ENCODE data around the gene MSI2.
"Not testable (repeated sequence)": the region's sequence is repeated elsewhere in the genome, so short reads cannot be mapped to it uniquely, and the experiment has no call there.

The MSI2 gene

DNA sequence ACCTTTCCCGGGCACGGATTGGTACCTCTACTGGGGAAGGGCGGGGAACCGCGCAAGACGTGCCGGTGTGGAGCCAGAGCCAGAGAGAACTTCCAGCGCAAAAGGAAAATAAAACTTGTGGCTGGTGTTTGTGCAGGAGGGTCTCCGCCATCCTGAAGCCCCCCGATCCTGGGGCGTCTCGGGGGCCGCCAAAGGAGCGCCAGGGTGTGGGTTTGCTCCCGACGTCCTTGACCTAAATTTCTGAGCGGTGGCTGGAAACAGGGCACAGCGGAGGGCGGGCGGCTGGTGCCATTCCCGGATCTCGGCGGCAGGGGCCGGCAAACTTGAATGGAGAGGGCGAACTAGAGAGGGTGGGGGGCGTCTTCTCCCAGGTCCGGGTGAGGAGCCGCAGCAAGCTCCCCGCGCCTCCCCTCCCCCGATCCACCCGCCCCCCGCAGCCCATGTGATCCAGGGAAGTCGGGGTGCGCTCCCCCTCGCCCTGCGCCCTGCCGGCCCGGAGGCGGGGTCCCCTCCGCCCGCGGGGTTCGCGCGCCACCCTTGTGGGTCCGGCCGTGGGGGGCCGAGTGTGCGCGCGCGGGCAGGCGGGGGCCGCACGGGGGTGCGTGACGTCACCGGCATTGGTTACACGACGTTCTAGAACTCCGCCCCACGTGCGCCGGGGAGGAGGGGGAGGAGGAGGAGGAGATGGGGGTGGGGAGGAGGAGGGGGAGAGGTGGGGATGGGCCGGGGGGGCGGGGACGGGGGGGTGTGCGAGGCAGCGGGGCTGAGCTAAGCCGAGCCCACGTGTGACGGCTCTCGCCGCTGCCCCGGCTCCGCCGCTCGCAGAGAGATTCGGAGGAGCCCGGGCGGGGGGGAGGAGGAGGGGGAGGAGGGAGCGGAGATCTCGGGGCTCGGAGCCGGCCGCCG lies at the start of gene MSI2:
MSI2 (plus strand) TSS at position 748 of the 906 bp plus-strand sequence. CDS start 220 bp downstream, outside the sequence.
- peak in 54 of 56 donors; percentile 45 to 94 (median 82) for DNase-seq

DNA sequence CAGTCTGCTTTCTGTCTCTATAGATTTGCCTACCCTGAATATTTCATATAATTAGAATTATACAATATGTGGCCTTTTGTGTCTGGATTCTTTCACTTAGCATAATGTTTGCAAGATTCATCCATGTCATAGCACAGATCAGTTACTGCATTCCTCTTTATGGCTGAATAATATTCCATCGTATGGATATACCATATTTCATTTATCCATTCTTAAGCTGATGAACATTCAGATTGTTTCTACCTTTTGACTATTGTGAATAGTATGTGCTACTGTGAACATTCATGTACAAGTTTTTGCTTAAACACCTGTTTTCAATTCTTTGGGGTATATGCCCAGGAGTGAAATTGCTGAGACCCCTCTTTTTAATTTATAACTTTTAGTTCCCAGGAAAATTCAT lies 49.4 kb upstream of the MSI2 start:
- DNase-seq = no peak

DNA sequence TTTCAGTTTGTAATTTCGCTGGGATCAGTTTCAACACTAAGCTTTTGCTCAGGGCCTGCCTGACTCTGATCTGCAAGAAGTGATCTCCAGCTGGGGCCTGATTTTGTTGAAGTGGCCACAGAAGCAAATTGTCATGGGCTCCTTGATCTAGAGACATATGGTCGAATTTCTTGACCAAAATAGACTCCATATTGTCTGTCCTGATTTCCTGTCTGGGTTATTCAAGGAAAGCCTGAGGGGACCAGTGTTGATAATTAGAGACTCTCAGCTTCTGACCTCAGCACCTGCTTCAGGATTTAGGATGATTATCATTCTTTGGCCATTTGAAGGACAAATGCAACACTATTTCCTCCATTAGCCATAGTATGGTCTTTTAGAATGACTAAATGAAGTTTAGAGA lies 48.9 kb upstream of the MSI2 start:
- DNase-seq = no peak

DNA sequence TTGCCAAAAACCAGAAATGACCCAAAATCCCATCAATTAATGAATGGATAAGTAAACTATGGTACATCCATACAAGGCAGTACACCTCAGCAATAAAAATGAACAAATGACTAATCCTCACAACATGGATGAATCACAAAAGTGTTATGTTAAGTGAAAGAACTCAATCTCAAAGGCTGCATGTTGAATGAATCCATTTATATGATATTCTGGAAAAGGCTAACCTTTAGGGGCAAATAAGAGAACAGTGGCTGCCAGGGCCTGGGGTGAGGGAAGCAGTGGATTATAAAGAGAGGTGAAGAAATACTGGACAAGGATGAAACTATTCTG lies 46.1 kb upstream of the MSI2 start:
- DNase-seq = no peak

DNA sequence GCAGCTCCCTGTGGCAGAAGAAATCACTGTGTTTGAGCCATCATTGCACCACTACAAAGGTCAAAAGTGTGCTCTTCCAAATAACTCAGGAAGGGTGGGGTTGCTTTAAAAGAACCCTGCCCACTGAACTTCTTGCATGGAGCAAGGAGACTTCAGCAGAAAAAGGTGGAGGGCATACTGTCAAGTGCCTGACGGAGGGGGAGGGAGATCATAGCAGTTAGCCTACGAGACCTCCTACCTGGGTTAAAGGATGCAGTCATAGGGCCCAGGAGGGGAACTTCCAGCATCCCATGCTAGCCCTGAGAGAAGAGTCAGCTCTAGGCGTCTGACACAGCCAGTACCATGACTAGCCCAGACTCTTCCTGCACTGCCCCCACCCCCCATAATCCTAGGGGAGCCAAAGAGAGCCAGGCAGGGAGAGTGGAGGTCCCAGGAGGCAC lies 45.3 kb upstream of the MSI2 start:
- DNase-seq = no peak

DNA sequence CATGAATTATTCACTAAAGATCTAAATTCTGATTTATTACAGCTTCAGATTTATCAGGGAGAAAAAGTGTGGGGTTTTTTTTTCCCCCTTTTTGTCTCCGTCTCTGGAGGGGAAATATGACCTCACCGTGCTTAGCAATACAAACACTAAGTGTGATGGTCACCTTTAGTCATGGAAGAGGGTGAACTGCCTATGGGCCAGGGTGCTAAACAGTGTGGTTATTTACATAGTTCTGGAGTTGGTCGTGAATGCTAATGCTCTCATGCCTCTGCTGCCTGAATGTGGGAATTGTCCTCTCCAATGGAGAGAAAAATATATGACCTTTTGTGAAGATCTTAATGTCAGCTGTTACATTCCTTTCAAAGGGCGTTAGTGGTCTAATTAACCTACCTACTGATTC lies 44.8 kb upstream of the MSI2 start:
- no peak for DNase-seq

DNA sequence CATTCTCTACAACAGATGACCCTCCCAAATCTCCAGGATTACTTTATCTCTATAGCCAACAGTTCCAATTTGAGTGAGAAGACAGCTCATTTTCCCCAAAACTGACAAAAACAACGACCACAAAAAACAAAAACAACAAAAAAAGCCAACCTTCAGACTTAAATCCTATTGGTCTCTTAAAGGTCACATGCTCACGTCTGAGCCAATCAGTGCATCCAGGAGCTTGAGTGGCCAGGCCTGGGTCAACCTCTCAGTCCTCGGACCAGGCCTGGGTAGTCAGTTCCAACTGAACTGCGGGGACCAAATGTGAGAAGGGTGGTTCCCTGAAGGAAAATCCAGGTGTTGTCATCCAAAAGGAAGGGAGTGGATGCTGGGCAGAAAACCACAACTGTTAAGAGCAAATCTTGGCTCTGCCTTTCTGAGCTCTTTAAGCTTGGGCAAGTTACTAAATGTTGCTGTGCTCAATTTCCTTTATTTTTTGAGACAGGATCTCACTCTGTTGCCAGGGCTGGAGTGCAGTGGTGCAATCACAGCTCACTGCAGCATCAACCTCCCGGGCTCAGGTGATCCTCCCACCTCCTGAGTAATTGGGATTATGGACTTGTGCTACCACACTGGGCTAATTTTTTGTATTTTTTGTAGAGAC lies 43.0 kb upstream of the MSI2 start:
- no peak for DNase-seq

DNA sequence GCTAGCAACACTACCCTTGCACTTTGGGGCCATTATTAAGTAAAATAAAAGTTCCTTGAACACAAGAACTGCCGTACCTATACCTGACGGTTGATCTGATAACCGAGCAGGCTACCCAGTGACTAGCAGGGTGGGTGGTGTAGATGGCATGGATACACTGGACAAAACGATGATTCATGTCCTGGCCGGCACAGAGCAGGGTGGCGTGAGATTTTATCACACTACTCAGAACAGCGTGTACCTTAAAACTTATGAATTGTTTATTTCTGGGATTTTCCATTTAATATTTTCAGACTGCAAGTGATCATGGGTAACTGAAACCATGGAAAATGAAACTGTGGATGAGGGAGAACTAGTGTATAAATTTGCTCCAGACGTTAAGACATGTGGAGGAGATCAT lies 41.0 kb upstream of the MSI2 start:
- no peak for DNase-seq

DNA sequence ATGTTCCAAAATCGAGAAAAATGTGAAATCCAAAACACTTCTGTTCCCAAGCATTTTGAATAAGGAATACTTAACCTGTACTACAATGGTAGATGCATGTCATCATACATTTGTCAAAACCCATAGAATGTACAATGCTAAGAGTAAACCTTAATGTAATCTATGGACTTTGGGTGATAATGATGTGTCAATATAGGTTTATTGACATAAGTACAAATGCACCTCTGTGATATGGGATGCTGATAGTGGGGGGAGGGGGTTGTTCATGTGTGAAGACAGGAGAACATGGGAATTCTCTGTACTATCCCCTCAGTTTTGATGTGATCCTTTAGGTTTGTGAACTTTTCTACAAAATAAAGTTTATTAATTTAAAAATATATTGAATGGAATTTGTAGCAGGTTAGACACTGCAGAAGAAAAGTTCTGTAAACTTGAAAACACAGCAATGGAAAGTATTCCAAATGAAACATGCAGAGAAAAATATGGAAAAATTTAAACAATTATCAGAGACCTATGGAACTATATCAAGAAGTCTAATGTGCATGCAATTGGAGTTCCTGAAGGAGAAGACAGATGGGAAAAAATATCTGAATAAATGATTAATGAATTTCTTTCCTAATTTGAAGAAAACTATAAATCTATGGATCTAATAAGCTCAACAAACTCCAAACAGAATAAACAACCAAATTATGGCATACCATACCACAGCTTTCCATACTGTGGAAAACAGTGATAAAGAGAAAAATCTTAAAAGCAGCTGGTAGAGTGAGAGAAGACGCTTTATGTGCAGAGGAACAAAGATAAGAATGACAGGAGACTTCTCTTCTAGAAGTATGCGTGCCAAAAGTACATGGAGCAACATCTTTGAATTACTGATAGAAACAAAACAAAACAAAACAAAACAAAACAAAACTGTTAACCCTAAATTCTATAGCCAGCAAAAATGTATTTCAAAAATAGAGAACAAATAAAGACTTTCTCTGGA lies 34.7 kb upstream of the MSI2 start:
- no peak for DNase-seq

DNA sequence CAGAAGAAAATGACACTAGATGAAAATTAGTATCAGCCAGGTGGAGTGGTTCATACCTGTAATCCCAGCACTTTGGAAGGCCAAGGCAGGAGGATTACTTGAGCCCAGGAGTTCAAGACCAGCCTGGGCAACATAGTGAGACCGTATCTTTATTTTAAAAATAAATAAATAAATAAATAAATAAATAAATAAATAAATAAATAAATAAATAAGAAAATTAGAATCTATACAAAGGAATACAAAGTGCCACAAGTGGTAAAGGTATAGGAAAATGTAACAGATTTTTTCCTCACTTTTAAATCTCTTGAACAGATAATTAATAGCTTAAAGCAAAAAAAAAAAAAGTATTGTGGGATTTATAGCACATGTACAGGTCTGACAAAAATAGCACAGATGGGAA lies 33.9 kb upstream of the MSI2 start:
- DNase-seq = not testable (repeated sequence)

DNA sequence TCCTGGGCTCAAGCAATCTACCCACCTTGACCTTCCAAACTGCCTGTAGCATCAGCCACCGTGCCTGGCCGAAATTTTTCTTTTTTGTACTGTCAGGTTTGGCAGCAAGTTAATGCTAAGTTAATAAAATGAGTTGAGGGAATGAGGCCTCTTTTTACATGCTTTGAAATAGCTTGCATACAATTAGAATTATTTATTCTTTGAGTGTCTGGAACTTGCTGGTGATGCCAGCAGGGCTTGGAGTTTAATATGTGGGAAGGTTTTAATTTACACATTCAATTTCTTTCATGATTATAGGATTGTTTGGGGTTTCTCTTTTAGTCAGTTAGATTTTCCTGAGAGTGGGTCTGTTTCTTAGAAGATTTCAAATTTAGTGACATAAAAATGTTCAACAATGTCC lies 31.2 kb upstream of the MSI2 start:
- no peak for DNase-seq

DNA sequence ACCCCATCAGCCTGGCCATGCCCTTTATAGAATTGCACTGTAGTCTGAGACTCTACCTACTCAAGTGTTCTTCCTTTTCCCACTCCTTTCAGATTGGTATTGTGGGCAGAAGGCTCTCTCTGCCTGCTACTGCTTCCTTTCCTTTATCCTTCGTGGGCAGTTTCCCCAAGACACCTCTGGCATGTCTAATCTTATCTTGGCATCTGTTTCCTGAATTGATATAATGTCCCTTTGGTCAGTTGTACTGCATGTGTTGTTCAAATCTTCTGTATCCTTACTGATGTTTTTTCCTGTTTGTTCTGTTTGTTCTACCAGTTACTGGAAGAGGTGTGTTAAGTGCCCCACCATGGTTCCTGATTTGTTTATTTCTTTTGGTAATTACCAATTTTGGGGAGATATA lies 29.5 kb upstream of the MSI2 start:
- DNase-seq = no peak

DNA sequence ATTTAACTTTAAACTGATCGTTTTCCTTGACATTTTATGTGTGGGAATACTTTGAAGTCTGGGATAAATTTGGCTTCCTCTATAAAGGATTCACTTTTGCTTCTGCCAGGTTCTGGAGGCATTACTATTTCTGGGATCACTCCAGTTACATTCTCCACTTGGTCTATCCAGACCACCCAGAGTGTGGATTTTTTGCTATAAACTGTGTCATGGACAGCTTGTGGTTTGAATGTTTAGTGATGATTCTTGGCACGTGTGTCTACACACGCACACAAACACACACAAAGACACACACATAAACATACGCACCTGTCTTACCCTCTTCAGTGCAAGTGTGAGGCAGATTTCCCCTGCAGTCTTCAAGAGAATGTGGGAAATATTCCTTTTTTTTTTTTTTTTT lies 27.4 kb upstream of the MSI2 start:
- DNase-seq = no peak

DNA sequence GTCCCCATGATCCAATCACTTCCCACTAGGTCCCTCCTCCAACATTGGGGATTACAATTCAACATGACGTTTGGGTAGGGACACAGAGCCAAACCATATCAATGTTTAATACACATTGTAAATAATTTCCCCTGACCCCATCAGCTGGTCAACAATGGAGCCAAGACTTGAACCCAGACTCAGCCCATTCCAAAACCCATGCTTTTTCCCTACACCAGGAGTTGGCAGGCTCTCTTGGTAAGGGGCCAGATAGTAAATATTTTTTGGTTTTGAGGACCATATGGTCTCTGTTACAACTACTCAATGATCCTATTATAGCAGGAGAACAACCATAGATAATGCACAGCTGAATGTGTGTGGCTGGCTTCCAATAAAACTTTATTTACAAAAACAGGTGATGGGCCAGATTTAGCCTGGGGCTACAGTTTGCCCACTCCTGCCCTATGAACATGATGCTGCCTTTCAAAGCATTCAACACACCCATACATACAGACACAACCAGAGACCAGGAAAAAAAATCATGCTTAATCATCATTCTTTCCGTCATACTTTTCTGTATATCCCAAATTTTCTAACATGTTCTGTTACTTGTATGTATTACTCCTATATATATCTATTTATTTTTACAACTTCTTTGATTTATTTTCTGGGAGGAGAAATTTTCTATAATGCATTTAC lies 22.1 kb upstream of the MSI2 start:
- no peak for DNase-seq

DNA sequence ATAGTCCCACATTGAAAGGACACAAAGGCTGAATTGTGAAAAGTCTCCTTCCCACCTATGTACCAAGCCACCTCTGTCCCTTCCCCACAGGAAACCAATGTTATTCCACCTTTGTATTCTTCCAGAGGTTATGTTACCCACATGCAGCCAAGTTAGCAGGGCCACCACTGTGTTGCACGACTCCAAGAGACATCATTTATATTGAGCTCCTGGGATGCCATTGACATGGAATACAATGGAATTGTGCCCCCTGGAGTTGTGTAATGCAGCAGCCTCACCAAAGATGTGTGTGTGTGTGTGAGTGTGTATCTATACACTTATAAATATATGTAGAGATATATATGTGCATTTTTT lies 21.6 kb upstream of the MSI2 start:
- DNase-seq = no peak

DNA sequence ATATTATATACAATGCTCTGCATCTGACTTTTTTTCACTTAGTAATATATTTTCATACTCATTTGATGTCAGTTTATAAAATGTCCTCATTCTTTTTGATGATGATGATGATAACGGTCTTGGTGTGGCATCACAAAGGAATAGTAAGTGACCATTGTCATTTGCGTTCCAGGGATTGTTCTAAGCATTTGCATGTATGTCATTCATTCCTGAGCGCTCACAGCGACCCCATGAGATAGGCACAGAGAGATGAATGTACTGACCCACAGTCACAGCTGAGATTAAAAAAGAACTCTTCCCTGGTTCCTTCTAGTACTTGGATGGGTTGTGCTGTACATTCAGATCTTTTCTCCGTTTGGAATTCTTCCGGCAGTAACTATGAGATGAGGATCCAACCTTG lies 21.2 kb upstream of the MSI2 start:
- DNase-seq = no peak

DNA sequence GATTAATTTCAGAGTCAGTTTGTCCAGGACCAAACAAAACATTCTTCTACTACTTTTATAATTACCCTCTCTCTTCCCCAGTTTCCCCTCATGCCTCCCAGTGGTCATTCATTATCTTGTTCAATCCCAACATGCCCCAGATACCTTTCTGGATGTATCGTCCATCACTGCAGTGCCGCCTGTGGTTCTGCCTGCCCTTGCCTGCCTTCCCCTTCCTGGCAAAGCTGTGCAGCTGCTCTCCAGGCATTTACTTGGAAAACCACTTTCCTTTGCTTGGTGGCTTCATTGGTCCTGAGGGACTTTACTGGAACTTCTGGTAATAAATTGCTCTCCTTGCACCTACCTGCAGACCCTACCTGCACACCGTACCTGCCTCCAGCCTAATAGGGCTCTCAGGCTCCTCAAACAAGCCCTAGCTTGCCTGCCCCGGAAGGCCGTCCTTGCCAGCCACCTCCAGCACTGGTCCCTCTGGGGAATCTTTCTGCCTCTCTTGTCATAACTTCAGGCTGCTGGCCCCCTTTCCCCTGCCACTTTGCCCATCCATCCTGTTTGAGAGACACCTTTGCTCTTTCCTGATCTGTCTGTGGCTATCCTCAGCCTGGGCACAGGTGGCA lies 19.5 kb upstream of the MSI2 start:
- DNase-seq = no peak

DNA sequence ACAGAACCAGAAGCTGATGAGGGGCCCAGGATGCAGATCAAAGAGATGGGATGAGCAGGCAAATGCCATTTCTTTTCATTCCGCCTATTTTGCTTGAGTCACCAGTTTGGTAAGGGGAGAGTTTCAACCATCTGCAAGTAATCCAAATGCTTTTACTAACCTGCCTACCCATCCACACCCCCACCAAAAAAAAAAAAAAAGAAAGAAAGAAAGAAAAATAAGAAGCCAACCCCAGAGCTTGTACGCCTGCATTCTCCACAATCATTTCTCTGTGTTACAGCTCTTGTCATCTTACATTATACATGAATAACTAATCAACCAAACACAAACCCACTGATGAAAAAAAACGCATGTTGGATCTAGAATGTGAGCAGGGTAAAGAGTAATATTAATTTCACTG lies 15.7 kb upstream of the MSI2 start:
- DNase-seq = no peak

DNA sequence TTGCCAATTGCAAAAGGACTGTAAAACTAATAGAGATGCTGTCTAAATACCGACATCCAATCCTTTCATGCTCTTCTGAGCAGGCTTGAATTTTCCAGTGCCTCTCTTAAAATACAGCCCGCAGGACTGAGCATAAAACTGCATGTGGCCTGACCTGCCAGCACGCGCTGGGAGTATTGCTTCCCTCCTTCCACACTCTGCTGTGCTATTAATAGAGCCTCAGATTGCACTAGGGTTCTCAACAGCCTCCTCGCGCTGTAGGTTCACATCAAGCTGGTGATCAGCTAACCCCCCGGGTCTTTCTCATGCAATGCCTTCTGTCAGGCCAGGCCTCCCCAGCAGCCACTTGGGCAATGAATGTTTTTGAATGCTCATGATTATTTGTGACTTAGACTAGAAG lies 14.2 kb upstream of the MSI2 start:
- no peak for DNase-seq

DNA sequence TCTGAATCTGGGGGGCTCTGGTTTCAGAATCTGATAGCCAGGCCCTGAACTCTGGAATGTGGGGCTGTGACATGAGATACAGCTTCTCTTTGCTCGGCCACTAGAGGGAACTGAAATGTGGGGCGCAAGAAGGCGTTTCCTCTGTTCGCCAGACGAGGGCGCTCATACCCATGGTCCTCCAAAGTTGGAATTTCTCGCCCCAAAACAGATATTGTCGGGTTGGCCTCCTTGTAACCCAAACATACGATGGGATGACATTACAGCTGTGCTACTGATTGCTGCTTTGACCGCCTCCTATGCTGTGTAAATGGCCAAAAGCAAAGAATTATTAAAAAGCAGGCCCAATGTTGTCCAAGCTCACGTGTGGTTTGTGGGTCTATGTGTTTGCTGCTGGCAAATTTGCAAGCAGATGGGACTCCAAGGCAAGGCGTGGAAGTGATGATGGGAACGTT lies 13.1 kb upstream of the MSI2 start:
- DNase-seq = peak in 30 of 56 donors; percentile 4 to 63 (median 26)

DNA sequence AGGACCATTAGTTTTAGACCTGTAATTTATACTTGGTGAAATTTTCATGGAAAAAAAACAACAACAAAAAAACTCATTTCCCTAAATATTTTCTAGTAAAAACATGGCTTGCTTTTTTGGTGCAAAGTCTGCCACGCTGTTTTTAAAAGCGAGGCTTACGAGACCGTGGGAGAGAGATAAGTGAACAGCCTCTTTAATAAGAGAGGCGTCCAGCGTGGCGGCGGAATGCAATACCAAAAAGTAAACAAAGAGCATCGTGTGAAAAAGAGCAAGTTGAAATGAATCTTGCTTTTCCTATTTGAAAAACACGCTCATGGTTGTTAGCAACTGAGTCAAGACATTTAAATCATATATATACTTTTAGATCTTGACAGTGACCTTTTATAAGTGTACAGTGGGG lies 10.5 kb upstream of the MSI2 start:
- no peak for DNase-seq

Measured in amygdala (tissue), 56 donors.